ENCODE measurements around the gene ADH4. TPM values are rescaled to one million over a fixed set of nuclear protein-coding genes. Genes with fewer than 3 reads are reported as not detected.

The ADH4 gene
- total RNA-seq, 1 experiment from 2014 or later: 0.10 TPM

GRCh38 chr4:99134586-99134985 lies 9.5 kb downstream of the ADH4 start:
- POLR2A ChIA-PET: no interaction called here

GRCh38 chr4:99131378-99131777 lies 12.7 kb downstream of the ADH4 start:
- TF ChIP-seq TCF7L2 (IDR thresholded peaks at IDR 0.05; ENCODE audit: low read depth, low read length) (no peak), POLR2AphosphoS5 (IDR thresholded peaks at IDR 0.05; ENCODE audit: low read depth, low read length) (no peak), REST (IDR thresholded peaks at IDR 0.05; ENCODE audit: insufficient read depth in 1 of 2, low read depth in 2 of 2, low read length in 1 of 2) (no peak), CTCF (IDR thresholded peaks at IDR 0.05) (no peak), SIN3A (IDR thresholded peaks at IDR 0.05; ENCODE audit: borderline replicate concordance, insufficient read depth, low read depth, low read length) (no peak)
- no peaks in the 10 kb centered on the region for H3K9me3 ChIP-seq (ENCODE audit: control insufficient read depth, insufficient read depth, low read depth, low read length)
- no TSS peak for BruUV-seq (replicated peaks)
- ATAC-seq (no peak), DNase-seq (ENCODE audit: low read depth, low spot score) (no peak)
- POLR2A ChIA-PET: no interaction called here
- CTCF ChIA-PET: no interaction called here
- in situ Hi-C loops (cut with HindIII; ENCODE audit: low pct_unique_long_range_greater_than_20kb, low sequenced_read_pairs): no loop called here
- H3K4me1 ChIP-seq (ENCODE audit: control insufficient read depth, insufficient read depth, low read length): no peaks in the 10 kb centered on the region
- H3K36me3 ChIP-seq (ENCODE audit: control insufficient read depth, insufficient read depth, low read length): no peaks in the 10 kb centered on the region
- H3K27ac ChIP-seq (ENCODE audit: low read length): no peak overlapping the region
- intact Hi-C loops (cut with micrococcal nuclease; ENCODE audit: unreplicated experiment): no loop called here
- H3K4me3 ChIP-seq (ENCODE audit: low read depth in 2 of 2, low read length in 2 of 2): no peak overlapping the region
- no peaks in the 10 kb centered on the region for H3K27me3 ChIP-seq (ENCODE audit: control insufficient read depth, insufficient read depth, low read length)

More at GRCh38 chr4:99134586-99134985, 9.5 kb downstream of the ADH4 start:
- no peak for ATAC-seq
- H3K4me3 ChIP-seq (ENCODE audit: low read depth in 2 of 2, low read length in 2 of 2): no peak overlapping the region
- no peaks in the 10 kb centered on the region for H3K36me3 ChIP-seq (ENCODE audit: control insufficient read depth, insufficient read depth, low read length)
- no TSS peak for BruUV-seq (replicated peaks)
- in situ Hi-C loops (cut with HindIII; ENCODE audit: low pct_unique_long_range_greater_than_20kb, low sequenced_read_pairs): no loop called here
- no peaks in the 10 kb centered on the region for H3K27me3 ChIP-seq (ENCODE audit: control insufficient read depth, insufficient read depth, low read length)
- H3K27ac ChIP-seq (ENCODE audit: low read length): no peak overlapping the region
- CTCF ChIA-PET: no interaction called here
- DNase-seq (ENCODE audit: low read depth, low spot score): no peak
- TF ChIP-seq REST (IDR thresholded peaks at IDR 0.05; ENCODE audit: insufficient read depth in 1 of 2, low read depth in 2 of 2, low read length in 1 of 2): no peak
- TF ChIP-seq SIN3A (IDR thresholded peaks at IDR 0.05; ENCODE audit: borderline replicate concordance, insufficient read depth, low read depth, low read length): no peak
- TF ChIP-seq POLR2AphosphoS5 (IDR thresholded peaks at IDR 0.05; ENCODE audit: low read depth, low read length): no peak
- no peak for TF ChIP-seq TCF7L2 (IDR thresholded peaks at IDR 0.05; ENCODE audit: low read depth, low read length)
- TF ChIP-seq CTCF (IDR thresholded peaks at IDR 0.05): no peak
- no peaks in the 10 kb centered on the region for H3K9me3 ChIP-seq (ENCODE audit: control insufficient read depth, insufficient read depth, low read depth, low read length)
- no peaks in the 10 kb centered on the region for H3K4me1 ChIP-seq (ENCODE audit: control insufficient read depth, insufficient read depth, low read length)
- intact Hi-C loops (cut with micrococcal nuclease; ENCODE audit: unreplicated experiment): no loop called here
